Ramos (cell line): Measurements from ENCODE around the gene CLN3.
"Not testable (repeated sequence)": the region's sequence is repeated elsewhere in the genome, so short reads cannot be mapped to it uniquely, and the experiment has no call there.

Source experiments
- in situ Hi-C: fragments of 300-500 bp; cut with MboI; formaldehyde crosslinking; loops from one replicate; pipeline ENCODE4 v1.14.3; 2022; ENCODE audit warnings: low sequenced_read_pairs; ENCODE audit not compliant: unreplicated experiment

Gene CLN3

GRCh38 chr16:28495795-28496749 lies 4.2 kb upstream of the CLN3 start:
- in situ Hi-C loops = no loop called here

- in situ Hi-C loops = no loop called here
Measured at GRCh38 chr16:28495098-28495793, 3.4 kb upstream of the CLN3 start.

- in situ Hi-C loops = no loop called here
Measured at GRCh38 chr16:28494121-28494851, 2.4 kb upstream of the CLN3 start, which contains the start of gene APOBR. Gene APOBR (plus strand): TSS chr16:28494643. CDS start chr16:28494682, 39 bp downstream.

- in situ Hi-C loops = no loop called here
Measured at GRCh38 chr16:28492511-28492910, 637 bp upstream of the CLN3 start.

GRCh38 chr16:28491230-28491969 lies 474 bp downstream of the CLN3 start:
- in situ Hi-C loops = no loop called here

GRCh38 chr16:28486266-28486665 lies 5.6 kb downstream of the CLN3 start:
- in situ Hi-C loops = no loop called here

GRCh38 chr16:28483361-28483760 lies 8.5 kb downstream of the CLN3 start:
- in situ Hi-C loops = not testable (repeated sequence)

GRCh38 chr16:28482026-28482425 lies 9.8 kb downstream of the CLN3 start:
- in situ Hi-C loops = no loop called here

GRCh38 chr16:28478506-28479180 lies 13.2 kb downstream of the CLN3 start:
- in situ Hi-C loops = no loop called here

GRCh38 chr16:28477311-28477920 lies 14.5 kb downstream of the CLN3 start:
- in situ Hi-C loops = no loop called here

GRCh38 chr16:28475221-28475620 lies 16.7 kb downstream of the CLN3 start:
- in situ Hi-C loops = no loop called here

GRCh38 chr16:28473714-28474265 lies 18.1 kb downstream of the CLN3 start:
- in situ Hi-C loops = no loop called here

GRCh38 chr16:28447081-28447480 lies 44.8 kb downstream of the CLN3 start:
- in situ Hi-C loops = not testable (repeated sequence)

GRCh38 chr16:28446388-28446787 lies 45.5 kb downstream of the CLN3 start:
- in situ Hi-C loops = not testable (repeated sequence)

- in situ Hi-C loops = not testable (repeated sequence)
Measured at GRCh38 chr16:28443943-28444342, 47.9 kb downstream of the CLN3 start.

- in situ Hi-C loops = not testable (repeated sequence)
Measured at GRCh38 chr16:28438899-28439298, 53.0 kb downstream of the CLN3 start.

- in situ Hi-C loops = not testable (repeated sequence)
Measured at GRCh38 chr16:28435340-28435739, 56.5 kb downstream of the CLN3 start.
